TTC549 (cell line): ENCODE data around the gene SCGB2A2.

Experiments
- FAIRE-seq: peaks from 2 replicates; lab custom pipeline; 2012; peaks lifted over from hg19 to GRCh38; lab: Jason Lieb, UNC

Gene SCGB2A2

DNA sequence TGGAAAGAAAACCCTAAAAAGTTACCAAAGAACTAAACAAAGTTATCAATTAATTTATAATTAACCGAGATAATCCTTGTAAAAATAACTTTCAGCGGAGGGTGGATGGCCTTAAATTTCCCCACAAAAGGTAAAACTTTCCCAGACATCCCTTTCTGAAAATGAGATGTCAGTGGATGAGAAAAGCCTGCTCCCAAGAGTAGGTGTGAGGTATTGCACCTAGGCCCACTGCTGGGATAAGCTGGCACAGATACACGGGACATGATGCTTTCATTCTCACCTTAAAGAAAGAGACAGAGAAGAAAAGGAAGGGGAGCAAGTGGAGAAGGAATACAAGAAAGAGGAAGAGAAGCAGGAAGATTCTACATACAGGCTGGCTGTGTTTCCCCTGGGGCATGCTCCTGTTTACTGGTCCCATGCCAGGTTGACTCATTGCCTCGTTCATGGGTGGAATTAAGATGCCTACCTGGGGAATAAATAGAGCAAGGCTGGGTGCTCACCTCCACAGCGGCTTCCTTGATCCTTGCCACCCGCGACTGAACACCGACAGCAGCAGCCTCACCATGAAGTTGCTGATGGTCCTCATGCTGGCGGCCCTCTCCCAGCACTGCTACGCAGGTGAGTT, at the start of gene SCGB2A2:
Gene SCGB2A2, plus strand, starts transcription at position 505 of the 625 bp plus-strand sequence. Its CDS starts 59 bp downstream, at position 564.
- FAIRE-seq, result no peak

DNA sequence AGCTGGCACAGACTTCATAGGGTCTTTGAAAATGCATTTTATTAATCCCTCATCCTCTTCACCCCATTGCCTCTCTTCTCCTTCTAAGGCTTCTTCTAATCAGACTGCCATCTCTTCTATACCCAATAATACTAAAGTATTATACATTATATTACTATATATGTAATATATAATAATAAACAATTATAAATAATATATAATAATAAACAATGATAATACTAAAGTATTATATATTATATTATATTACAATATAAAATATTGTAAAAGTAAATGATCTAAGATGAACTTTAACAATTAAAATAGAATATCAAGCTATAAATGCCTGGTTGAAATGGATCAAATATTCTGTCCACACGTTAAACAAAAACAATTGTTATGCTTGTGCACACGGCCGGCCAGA, 48.5 kb upstream of the SCGB2A2 start:
- FAIRE-seq, result peak; percentile 65

DNA sequence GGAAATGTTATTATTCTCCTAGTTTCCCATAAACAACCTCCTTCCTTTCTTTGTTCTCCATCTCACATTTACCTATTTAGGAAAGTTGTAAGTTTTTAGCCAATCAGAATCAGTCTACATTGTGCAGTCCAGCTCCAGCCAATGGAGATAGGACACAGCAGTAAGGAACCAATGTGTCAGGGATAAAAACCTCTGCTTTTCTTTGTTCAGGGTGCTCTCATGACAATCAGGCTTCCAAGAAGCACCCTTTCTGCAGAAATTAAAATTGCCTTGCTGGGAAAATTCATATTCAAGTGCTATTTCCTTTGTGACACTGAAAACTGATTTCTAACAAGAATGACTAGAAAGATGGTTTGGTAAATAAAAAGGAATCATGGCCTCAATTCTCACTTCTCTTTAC, 46.9 kb upstream of the SCGB2A2 start:
- no peak for FAIRE-seq

DNA sequence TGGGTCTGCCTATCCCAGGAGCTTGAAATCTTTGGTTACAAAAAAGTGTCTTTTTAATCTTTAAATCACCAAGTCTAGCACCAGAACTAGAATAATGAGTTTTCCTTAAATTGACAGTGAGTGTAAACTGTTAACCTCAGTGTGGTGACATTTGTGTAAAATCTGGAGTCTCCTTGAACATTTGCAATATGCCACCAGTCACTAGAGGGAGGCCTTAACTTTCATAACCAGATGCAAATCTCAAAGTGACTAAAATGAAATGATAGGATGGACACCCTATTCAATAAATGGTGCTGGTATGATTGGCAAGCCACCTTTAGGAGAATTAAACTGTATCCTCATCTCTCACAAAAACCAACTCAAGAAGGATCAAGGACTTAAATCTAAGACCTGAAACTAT, 36.2 kb upstream of the SCGB2A2 start:
- FAIRE-seq, result no peak

DNA sequence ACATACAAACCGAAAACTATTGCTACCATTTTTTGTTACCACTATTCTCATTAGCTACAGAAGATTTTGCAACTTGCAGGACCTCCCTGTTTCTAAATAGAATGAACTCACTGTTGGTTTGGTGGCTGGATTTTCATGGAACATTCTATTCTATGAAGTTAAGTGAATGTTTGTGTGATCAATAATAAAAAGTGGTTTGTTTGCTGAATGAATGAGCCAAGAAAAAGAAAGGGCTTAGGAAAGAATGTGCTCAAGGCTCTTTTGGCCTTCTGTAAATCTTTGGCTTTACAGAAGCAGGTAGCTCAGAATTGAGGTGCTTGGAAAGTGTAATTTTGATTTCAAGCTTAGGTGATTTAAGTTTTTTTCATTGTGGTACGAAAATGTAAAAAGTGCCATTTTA, 33.8 kb upstream of the SCGB2A2 start:
- no peak for FAIRE-seq

DNA sequence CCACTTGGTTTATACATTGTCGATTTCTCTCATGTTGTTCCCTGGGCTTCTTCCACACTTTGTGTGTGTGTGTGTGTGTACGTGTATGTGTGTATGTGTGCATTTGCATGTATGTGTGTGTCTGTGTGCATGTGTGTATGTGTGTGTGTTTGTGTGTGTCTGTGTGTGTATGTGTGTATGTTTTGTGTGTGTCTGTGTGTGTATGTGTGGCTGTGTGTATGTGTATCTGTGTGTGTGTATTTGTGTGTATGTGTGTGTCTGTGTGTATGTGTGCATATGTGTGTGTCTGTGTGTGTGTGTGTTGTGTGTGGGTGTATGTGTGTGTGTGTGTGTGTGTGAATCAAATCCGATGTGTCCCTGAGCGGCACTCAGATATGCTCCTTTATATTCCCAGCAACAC, 32.5 kb upstream of the SCGB2A2 start:
- no peak for FAIRE-seq

DNA sequence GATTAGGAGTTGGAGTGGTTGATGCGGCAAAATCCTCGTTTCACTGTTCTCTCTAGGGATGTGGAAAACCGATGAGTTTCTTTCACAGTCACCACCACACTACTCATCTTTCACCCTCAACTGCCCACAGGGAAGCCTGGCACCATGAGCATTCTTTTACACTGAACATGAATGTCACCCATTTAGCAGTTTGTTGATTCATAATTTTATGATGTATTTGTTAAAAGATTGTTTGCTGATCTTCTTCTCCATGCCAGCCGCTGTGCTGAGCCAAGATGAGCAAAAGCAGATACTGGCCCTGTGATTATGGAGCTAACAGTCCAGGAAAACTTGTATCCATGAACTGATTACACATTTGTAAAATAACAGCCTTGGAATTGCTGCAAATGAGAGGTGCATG, 31.8 kb upstream of the SCGB2A2 start:
- no peak for FAIRE-seq

DNA sequence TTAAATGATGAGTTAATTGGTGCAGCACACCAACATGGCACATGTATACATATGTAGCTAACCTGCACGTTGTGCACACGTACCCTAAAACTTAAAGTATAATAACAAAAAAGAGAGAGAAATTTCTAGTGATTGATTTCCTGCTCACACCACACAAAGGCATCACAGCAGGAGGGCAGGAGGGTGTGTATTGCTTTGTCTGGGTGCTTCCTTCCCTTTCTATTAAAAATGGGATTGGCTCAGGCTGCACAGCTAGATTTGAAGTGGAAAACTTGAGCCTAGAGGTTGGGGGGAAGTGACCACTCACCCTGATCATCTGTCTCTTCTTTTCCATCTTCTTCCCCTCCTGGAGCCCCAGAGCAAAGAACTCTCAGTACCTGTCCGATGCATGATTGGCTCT, 28.9 kb upstream of the SCGB2A2 start:
- no peak for FAIRE-seq

DNA sequence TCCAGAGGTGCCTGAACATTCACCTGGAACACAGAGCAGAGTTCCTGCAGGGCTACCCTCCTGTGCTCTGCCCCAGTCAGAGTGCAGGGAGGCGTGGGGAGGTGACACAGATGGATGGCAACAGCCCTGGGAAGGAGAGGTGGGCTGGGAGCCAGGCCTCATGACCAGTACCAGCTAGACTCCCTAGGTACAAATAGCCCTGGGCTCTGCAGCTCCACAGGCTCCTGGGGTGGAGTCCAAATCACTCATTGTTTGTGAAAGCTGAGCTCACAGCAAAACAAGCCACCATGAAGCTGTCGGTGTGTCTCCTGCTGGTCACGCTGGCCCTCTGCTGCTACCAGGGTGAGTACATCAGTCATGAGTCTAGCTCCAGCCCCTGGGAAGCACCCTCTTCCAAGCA, 27.9 kb upstream of the SCGB2A2 start, which contains the start of gene SCGB1D2:
Gene SCGB1D2, plus strand, starts transcription at position 219 of the 400 bp plus-strand sequence. Its CDS starts 69 bp downstream, at position 288.
- no peak for FAIRE-seq

DNA sequence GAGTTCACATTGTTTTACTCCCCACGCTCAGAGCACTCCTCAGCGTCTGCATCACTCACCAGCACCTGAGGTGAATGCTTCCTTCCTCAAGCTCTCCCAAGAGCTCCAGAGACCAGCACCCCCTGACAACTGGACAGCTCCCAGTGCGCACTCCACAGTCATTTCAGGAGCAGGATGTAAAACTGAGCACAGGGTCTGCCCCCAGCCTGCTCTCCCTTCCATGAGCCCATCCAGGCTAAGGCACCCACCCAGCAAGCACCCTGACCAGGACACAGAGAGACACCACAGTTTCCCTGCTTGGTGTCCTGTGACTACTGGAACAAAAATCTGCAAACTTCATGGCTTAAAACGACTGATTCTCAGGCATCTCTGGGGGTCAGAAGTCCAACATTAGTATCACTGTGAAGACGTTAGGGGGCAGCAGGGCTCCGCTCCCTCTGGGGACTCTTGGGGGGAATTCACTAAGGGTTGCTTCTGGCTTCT, 24.6 kb upstream of the SCGB2A2 start:
- no peak for FAIRE-seq

DNA sequence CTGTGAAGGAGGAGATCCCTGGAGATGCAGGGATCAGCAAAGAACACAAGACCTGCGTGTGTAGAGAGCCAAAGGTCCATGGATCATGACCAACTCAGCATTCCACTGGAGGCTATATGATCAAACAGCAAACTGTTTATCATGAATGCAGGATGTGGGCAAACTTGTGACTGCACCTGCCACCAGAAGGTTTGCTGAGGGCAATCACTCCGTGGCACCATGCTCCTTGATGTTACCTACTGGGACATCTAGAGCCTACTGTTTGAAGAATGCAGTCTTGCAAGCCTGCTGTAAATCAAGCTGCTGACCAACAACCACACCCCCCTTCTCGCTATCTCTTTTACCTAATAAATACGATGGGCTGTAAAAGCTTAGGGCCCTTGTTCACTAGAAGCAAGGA, 18.3 kb upstream of the SCGB2A2 start:
- FAIRE-seq, result no peak

DNA sequence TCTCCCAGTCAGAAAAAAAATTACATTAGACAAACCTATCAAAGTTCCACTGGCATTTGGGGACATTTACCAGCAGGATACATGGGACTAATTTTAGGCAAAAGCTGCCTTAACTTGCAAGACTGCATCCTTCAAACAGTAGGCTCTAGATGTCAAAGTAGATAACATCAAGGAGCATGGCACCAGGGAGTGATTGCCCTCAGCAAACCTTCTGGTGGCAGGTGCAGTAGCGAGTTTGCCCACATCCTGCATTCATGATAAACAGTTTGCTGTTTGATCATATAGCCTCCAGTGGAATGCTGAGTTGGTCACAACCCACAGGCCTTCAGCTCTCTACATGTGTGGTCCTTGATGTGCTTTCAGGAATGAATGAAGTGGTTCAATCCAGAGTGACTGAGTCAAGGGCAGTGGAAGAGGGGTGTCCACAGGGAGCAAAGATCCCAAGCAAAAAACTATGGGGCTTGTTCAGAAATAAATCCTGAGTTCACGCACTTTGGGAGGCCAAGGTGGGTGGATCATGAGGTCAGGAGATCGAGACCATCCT, 15.9 kb upstream of the SCGB2A2 start:
- no peak for FAIRE-seq

DNA sequence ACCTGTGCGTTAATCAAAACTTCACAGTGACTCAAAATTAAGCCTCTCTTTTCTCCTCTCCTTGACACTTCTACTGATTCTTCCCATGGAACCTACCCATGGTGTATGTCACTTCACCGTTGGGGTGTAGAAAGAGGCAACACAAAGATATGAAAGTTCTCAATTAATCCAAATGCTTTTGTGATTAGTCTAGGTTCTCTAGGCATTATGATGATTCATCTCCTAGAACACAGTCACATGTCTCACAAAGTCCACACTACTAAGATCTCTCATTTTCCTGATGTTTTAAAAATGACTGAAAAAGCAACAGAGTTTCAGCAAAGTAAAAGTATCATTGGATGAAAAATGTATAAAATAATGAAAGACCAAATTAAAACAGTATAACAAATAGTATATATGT, 13.7 kb upstream of the SCGB2A2 start:
- FAIRE-seq, result no peak

DNA sequence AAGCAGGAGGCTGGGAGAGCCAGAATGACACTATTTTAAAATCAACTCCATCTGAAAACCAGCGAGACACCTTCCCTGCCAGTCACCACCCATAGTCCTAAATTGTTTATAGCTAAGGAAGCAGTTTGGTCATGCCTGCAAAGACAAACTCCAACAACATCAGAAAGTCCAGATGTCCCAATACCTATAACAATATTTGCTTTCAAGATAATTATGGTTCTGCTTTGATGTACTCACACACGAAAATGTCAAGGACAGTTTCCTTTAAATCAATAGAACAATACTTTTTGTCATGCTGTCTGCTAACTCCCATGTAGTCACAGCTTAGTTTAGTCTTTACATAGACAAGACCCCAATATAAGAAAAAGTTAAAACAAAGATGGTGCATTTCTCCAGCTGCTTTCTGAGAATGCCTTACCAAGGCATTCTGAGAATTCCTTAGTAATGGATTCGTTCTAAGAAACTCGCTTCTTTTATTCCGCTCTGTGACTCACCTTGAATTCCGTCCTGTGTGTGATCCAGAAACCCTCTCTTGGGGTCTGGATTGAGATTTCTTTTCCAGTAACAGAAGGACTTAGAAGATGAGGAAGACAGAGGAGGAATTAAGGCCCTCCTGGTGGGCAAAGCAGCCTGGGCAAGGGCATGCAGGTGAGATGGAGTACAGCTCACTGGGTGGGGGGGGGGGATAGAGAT, 9.6 kb upstream of the SCGB2A2 start:
- FAIRE-seq, result no peak

DNA sequence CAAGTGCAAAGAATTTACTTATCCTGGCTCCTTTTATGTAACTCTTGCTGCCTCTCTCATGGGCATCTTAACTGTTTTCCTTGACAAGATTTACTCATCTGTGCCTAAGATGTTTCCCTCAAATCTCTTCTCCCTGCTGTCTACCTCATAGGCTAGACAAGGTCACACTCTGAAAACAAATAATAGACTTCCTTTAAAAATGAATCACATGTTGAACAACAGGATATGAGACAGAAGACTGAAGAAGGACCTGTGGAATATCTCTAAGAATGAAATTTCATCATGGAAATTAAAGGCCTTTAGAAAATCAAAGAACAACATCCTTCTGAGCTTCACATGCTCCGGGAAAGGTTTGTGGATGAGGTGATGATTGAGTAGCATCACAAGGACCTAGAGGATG, 6.0 kb upstream of the SCGB2A2 start:
- no peak for FAIRE-seq

DNA sequence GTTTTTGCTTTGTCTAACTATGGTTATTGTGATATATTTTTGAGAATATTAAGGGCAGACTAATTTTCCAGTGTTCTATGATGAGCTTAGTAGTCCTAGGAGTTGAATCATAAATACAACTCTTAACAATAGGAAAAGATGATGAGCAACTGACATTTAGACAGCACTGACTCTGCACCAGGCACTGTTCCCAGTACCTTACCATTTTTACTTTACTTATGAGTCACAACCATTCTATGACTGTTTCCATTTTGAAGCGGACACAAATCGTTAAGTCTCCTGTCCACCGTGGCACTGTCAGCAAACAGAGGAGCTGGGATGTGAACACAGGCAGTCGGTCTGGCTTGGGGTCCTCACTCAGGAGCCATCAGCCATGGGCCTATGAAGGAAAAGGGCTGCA, 3.4 kb upstream of the SCGB2A2 start:
- FAIRE-seq, result no peak

DNA sequence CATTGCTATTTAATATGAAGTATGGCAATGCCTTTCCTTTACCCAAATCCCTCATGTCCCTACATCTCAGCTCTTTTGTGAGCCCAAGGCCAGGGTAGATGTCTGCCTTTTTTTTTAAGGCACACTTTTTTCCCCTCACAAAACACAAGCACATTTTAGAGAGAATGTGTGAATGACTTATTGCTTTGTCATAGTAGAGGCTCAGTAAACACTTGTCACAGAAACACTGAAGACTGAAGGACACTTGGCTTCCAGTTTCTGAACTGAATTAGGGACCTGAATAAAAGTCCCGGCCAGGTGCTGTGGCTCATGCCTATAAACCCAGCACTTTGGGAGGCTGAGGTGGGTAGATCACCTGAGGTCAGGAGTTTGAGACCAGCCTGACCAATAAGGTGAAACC, 2.9 kb upstream of the SCGB2A2 start:
- FAIRE-seq, result no peak

DNA sequence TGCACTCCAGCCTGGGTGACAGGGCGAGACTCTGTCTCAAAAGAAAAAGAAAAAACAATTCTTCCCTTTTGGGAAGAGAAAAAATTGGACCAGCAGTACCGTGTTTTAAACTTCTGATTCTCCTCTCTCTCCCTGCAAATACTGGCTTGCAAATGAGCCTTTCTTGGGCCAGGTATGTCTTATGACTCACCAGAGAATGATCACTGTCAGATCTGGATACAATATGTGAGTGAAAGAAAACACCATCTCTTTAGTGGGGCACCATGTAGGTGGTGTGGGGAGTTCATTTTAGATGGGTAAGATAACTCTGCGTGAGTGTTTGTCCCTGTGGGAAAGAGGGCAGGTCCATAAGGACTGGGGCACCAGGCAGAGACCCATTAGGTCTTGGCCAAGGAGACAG, 2.4 kb upstream of the SCGB2A2 start:
- no peak for FAIRE-seq

DNA sequence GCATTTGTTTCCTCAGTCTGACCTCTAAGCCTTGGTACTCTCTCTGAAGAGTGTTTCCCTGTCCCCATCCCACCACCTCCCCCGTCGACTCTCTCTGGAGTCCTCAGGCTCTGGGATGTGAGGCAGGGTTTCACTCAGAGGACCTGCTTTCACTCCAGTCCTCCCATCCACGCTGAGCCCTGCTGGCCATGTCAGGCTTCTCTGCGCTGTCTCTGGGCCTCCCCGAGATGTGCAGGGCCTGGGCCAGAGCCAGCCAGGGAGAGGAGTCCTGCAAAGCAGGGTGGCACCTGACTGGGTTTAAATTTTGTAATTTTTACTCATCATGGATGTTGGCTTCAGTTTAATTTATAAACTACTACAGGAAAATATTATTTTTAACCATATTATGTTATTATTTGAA, 3.3 kb downstream of the SCGB2A2 start:
- no peak for FAIRE-seq

DNA sequence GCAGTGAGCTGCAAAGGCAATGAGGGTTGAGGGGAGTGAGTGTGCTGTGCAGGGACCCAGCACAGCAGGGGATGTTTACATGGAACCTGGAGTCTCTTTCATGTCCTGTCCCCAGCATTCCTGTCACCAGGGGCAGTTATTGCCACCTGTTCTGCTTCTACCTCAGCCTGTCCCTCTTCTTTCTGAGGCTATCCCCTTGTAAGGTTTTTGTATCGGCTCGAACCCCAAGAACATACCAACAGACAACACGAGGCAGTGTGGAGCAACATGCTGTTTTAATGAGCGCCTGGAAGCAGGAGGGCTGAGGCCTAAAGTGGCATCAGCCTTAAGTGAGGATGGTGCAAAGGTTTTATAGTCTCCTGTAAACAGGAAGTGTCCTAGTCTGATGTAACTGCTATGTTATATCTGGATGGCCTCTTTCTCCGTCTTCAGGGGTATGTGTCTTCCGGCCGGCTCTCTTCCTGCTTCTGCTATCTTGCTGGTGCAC, 3.9 kb downstream of the SCGB2A2 start:
- FAIRE-seq, result no peak

DNA sequence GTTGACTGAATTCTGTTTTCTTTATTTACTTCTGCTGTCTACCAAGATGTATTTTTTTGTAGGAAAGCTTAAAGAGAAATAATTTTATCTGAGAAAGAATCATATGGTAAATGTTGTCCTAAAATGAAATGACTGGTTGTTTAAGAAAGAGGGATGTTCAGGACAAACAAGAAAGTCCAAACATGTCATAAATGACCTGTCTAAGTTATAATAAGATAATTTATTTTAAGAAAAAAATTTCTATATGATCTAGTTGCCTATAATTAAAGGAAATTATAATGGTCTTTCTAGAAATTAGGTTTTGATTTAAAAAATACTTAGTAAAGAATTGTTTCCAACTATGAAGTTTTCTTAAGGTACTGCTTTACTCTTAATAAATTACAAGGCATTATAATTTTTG, 10.5 kb downstream of the SCGB2A2 start:
- FAIRE-seq, result peak; percentile 23

DNA sequence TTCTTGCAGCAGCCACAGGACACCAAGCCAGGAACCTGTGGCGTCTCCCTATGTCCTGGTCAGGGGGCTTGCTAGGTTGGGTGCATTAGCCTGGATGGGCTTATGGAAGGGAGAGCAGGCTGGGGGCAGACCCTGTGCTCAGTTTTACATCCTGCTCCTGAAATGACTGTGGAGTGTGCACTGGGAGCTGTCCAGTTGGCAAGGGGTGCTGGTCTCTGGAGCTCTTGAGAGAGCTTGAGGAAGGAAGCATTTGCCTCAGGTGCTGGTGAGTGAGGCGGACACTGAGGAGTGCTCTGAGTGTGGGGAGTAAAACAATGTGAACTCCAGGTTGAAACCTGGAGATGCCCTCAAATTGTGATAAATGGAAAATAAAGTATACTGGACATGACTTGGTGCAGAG, 25.5 kb downstream of the SCGB2A2 start:
- no peak for FAIRE-seq

DNA sequence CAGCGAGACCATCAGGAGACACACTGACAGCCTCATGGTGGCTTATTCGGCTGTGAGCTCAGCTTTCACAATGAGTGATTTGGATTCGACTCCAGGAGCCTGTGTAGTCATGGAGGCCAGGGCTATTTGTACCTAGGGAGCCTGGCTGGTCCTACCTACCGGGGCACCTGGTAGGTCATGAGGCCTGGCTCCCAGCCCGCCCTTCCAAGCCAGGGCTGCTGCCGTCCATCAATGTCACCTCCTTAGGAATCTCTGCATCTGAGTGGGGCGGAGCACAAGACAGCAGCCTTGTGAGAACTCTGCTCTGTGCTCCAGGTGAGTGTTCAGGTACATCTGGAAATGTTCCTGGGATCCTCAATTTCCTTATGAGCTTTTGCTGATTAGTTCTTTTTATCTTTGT, 29.0 kb downstream of the SCGB2A2 start, which contains the start of gene SCGB1D4:
Gene SCGB1D4, minus strand, starts transcription at position 101 of the 400 bp plus-strand sequence. Its CDS starts 65 bp downstream, at position 36.
- no peak for FAIRE-seq
